C4-2B (cell line): ENCODE measurements around the gene TMEM151A.
A peak's percentile ranks its signal among the peaks of the same experiment; 100 is the strongest.

Source experiments
- H3K27ac ChIP-seq: fragments of 450-650 bp; 2 replicates; pipeline ENCODE4 v1.5.1; 2017
- CTCF ChIP-seq: fragments of 450-650 bp; conservative IDR thresholded peaks from 2 replicates; pipeline ENCODE4 v1.5.1; 2017; ENCODE audit warnings: mild to moderate bottlenecking
- ZFX ChIP-seq: fragments of 450-650 bp; IDR thresholded peaks from 2 replicates; pipeline ENCODE4 v1.6.1; 2017

The TMEM151A gene

GRCh38 chr11:66344550-66345315 lies 53.0 kb downstream of the TMEM151A start, which contains the start of gene BRMS1:
Gene BRMS1 (minus strand): TSS chr11:66345104. CDS start chr11:66342234, 2,870 bp downstream.
- peak; percentile 93 for TF ChIP-seq ZFX
- no peak for TF ChIP-seq CTCF
- peak within 1 kb of the TSS; percentile 77 for H3K27ac ChIP-seq

- H3K27ac ChIP-seq, result peak overlapping the region; percentile 77
- TF ChIP-seq CTCF (no peak), ZFX (peak; percentile 64; the same call in 1 of the 2 replicates)
Measured at GRCh38 chr11:66345316-66345649, 53.6 kb downstream of the TMEM151A start.
